CD4-positive, alpha-beta T cell treated with Interleukin-4 for 1 hour (primary cell): ENCODE data around the gene NFU1.

Experiments used
- DNase-seq, 2 donors: peaks; one replicate each; pipeline ENCODE4 v3.0.0-alpha.2; 2020 to 2022

NFU1 gene

DNA sequence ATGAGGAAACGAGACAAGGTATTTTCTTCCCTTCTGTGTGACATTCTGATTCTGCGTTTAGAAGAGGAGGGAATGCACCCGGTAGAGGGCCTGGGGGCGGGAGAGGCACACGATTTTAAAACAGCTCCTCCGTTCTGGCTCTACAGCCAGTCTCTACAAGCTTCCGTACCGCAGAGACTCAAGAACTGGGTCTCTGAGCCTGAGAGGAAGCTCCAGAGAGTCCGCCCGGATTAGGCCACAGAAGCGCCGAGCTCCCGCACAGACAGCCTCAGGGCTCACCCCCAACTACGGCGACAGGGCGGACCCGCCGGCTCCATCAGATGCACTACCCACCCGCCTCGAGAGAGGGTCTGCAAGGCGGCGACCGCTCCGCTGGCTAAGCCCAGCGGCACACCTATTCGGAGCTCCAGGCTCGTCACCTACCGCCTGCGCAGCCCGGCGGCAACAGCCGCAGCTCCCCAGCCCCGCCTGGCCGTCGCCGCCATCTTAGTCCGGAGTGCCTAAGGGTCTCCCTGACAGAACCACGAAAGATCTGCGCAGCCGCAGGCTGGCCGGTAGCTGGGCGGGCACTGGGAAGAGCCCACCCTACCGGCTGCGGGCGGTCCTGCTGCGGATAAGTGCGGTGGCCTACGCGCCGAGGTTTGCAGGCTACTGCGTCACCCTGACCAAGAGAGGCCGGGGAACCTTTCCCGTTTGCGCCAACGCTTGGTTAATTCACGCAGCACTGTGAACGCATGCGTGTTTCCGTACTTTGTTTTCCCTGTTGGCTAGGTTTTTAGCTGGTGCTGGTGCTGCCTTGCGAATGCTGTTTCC is at the start of gene NFU1:
Gene NFU1 (minus strand): TSS at position 498 of the 813 bp plus-strand sequence. CDS start 13 bp downstream, at position 485.
- peak; percentile 90 to 94 for DNase-seq

DNA sequence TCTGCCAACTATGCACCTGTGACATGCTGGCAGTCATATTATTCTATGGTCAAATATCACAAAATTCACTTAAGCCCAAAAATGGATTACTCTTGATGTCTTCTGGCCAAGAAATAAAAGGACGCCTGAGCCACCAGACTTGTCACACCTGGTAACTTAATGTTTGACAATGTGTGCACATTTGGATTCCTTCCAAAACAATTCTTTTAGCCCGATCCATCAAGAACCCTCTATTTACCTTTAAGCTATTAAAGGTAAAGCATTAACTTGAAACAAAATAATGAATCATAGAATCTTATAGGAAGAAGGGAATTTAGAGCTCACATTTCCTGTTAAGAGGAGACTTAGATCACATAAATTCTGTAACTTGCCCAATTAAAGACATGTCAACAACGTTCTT is 46.5 kb upstream of the NFU1 start:
- DNase-seq, result no peak

GRCh38 chr2:69483024-69483423 is 45.8 kb upstream of the NFU1 start:
- DNase-seq, result no peak

- no peak for DNase-seq
Measured at GRCh38 chr2:69482471-69482870, 45.2 kb upstream of the NFU1 start.

GRCh38 chr2:69481421-69481820 is 44.2 kb upstream of the NFU1 start:
- no peak for DNase-seq

- no peak for DNase-seq
Measured at GRCh38 chr2:69477627-69478026, 40.4 kb upstream of the NFU1 start.

DNA sequence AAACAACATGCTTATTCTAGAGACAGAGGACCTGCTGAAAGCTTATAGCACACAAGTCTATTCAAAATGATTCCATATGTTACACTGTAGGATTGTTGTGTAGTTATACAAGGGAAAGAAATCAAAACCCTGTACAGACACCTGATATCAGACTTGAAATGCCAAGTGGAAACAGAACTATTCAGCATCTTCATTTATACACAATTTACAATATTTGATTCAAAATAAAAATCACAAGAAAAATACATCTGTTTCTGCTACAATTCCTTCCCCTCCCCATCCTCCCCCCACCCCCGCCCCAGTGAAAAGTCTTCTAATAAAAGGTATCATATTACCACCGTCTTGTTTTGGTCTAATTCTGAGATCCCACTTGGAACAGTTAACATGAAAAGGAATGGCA is 37.5 kb upstream of the NFU1 start:
- DNase-seq, result no peak

DNA sequence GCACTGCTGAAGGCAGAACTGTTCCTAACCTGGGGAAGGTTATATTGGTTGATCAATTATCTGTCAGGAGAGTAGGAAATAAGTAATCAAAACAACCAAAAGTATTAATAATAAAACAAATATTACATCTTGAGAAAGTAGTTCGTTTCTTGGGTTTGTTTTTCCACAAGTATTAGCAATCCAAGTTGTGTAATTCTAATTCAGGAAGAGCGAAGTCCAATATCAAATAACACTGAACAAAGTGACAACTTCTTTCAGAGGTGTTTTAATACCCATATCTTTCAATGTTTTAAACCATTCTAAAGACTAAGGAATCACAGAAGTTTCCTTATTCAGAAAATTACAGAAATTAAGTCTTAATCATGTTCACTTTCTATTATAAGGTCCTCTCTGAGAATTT is 34.6 kb upstream of the NFU1 start:
- no peak for DNase-seq

DNA sequence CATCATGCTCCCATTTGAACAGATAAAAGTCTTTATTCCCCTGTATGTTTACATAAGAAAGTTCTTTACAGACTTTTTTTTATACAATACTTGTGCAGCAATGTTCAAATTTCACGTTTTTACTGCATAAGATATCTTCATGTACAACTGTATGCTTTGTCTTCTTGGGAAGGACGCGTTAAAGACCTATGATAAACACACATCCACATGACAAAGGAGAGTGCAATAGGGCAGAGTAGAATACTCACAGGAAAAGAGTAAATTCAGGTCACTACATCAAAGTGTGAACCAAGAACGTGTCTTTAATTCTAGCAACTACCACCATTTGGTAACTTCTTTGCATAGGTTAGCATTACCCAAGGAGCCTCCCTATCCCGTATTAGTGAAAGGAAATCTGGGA is 33.7 kb upstream of the NFU1 start:
- DNase-seq, result no peak

GRCh38 chr2:69469784-69470183 is 32.5 kb upstream of the NFU1 start:
- DNase-seq, result no peak

DNA sequence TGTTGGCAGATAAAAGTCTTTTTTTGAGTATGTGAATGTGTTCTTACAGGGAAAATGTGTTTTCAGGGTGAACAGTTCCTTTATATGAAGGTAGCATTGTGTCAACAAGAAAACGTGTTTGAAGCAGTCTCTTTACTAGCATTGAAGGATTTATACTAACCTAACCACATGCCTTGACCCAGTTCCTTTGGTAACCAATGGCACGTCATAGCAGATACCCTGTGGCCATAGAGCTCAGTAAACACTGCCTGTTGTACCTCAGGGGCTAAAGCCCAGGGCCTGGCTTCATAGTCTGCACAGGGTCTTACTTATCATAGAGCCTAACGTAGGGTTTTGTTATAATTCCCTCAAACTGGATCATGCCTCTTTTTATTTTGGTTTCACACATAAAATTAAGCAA is 32.1 kb upstream of the NFU1 start:
- DNase-seq, result no peak

DNA sequence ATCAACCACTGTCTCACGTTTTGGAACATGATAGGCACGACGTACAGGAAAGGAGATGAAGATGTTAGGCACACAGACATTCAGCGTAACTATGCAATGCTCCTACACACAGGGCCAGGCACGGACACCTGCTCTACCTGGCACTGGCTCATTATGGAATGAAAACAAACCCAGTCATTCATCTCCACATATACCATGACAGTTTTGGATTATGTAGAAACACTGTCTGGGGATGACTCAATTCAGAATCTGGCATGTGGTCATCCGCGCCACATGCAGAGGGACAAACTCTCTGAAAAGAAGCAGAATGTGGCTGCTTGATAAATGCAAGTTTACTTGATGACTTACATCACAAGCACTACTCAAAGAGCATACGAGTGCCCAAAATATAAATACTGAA is 29.5 kb upstream of the NFU1 start:
- no peak for DNase-seq

- DNase-seq, result no peak
Measured at GRCh38 chr2:69465513-69466456, 28.6 kb upstream of the NFU1 start.

- DNase-seq, result no peak
Measured at GRCh38 chr2:69464575-69464974, 27.3 kb upstream of the NFU1 start.

- no peak for DNase-seq
Measured at GRCh38 chr2:69462780-69463179, 25.5 kb upstream of the NFU1 start.

- no peak for DNase-seq
Measured at GRCh38 chr2:69461404-69461803, 24.2 kb upstream of the NFU1 start.

DNA sequence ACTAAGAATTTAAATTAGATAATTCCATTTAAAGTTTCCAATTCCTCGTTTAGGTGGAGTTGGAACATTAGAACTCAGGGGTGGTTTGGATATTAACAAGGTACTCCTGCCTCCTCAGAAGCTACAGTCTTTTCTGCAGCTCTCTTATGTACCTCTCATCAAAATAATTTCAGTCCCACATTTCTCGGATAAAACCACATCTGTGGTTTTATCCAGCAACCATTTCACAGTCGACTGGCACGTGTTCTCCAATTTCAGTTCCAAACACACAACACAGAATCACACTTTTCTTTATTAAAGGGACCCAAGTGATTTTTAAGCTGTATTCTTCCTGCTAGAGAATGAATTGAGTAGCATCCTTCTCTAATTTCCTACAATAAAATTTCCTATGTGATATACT is 22.7 kb upstream of the NFU1 start:
- DNase-seq, result no peak

- no peak for DNase-seq
Measured at GRCh38 chr2:69456950-69457445, 19.8 kb upstream of the NFU1 start.

DNA sequence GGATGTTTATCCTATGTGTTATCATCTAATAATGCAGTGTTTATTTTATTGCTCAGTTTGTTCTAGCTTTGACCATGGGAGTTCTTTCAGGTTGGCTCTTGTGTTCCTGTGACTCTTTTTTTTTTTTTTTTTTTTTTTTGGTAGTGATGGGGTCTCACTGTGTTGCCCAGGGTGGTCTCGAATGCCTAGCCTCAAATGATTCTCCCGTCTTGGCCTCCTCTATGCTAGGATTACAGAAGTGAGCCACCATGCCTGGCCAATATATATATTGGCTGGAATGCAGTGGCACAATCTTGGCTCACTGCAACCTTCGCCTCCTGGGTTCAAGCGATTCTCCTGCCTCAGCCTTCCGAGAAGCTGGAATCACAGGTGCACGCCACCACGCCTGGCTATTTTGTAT is 18.9 kb upstream of the NFU1 start:
- DNase-seq, result no peak

DNA sequence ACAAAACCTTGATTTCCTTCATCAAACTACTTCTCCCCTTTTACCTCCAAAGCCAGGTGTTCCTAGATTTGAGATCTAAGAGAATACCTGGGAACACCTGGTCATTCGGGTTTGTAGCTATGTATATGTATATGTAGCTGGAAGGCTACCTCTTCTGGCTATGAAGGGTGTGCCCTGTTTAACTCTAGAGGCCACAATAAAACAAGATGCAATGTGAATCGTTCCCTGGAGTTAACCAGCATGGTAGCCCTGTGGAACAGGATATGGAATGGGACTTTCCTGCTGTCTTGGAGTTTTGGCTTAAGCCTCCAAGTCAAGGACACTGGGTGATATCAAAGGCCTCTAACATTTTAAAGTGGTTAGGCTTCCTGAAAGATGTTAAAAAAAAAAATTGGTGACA is 17.7 kb upstream of the NFU1 start:
- DNase-seq, result no peak

GRCh38 chr2:69453475-69454129 is 16.4 kb upstream of the NFU1 start:
- DNase-seq, result no peak

GRCh38 chr2:69452687-69453086 is 15.5 kb upstream of the NFU1 start:
- no peak for DNase-seq

GRCh38 chr2:69450735-69451416 is 13.6 kb upstream of the NFU1 start:
- DNase-seq, result no peak
